DND-41 (cell line): Measurements from ENCODE around the gene SSR2.

Source experiments
- ATAC-seq: fragments of 200-7000 bp; cut with Tn5 transposase; 3 replicates; pipeline ENCODE4 v1.9.1; 2021; ENCODE audit warnings: low read depth; ENCODE audit not compliant: insufficient read depth
- DNase-seq: peaks from one replicate; pipeline ENCODE4 v3.0.0-alpha.2; 2020
- H2AFZ ChIP-seq: 2 replicates; pipeline ENCODE4 v1.6.0; 2012; ENCODE audit warnings: low read depth, low read length
- H3K27ac ChIP-seq: 2 replicates; pipeline ENCODE4 v1.5.1; 2012; ENCODE audit warnings: low read length, inconsistent platforms
- H3K27me3 ChIP-seq: fragments of 200-600 bp; sonication (generic); 2 replicates; pipeline ENCODE4 v1.6.0; 2012; ENCODE audit warnings: low read length, mild to moderate bottlenecking, inconsistent platforms; ENCODE audit not compliant: insufficient read depth, poor library complexity
- H3K36me3 ChIP-seq: 2 replicates; pipeline ENCODE4 v1.5.1; 2012; ENCODE audit warnings: low read length, inconsistent platforms; ENCODE audit not compliant: insufficient read depth
- H3K4me1 ChIP-seq: 2 replicates; pipeline ENCODE4 v1.5.1; 2012; ENCODE audit warnings: mild to moderate bottlenecking, low read length; ENCODE audit not compliant: insufficient read depth
- H3K4me2 ChIP-seq: 2 replicates; pipeline ENCODE4 v1.6.0; 2012; ENCODE audit warnings: mild to moderate bottlenecking, moderate library complexity, low read length, inconsistent platforms; ENCODE audit not compliant: insufficient read depth
- H3K4me3 ChIP-seq, 2 experiments: fragments of 200-600 bp in 1 of 2; shearing (Covaris generic) in 1 of 2; 2 replicates each; pipeline ENCODE4 v1.5.1; 2012 to 2016; ENCODE audit warnings: inconsistent platforms in 2 of 2, low read length in 2 of 2, mild to moderate bottlenecking in 2 of 2, low read depth in 1 of 2, moderate library complexity in 1 of 2
- H3K79me2 ChIP-seq: 2 replicates; pipeline ENCODE4 v1.6.0; 2012; ENCODE audit warnings: low read length, inconsistent platforms; ENCODE audit not compliant: insufficient read depth
- H3K9ac ChIP-seq: 2 replicates; pipeline ENCODE4 v1.6.0; 2012; ENCODE audit warnings: low read depth, mild to moderate bottlenecking, inconsistent platforms, low read length, moderate library complexity
- H3K9me3 ChIP-seq: 2 replicates; pipeline ENCODE4 v1.5.1; 2012; ENCODE audit warnings: low read length, moderate library complexity, mild to moderate bottlenecking, inconsistent platforms; ENCODE audit not compliant: insufficient read depth, severe bottlenecking
- H4K20me1 ChIP-seq: 2 replicates; pipeline ENCODE4 v1.6.0; 2012; ENCODE audit warnings: low read length; ENCODE audit not compliant: insufficient read depth
- EZH2 ChIP-seq: IDR thresholded peaks from 3 replicates; pipeline ENCODE4 v1.6.1; 2012; ENCODE audit warnings: borderline replicate concordance, low read depth, mild to moderate bottlenecking, moderate library complexity, low read length, inconsistent platforms; ENCODE audit not compliant: severe bottlenecking
- TF ChIP-seq, protein P1 (sequence below): IDR thresholded peaks from 2 replicates; pipeline ENCODE4 v1.5.1; 2012; ENCODE audit warnings: borderline replicate concordance, low read length, moderate library complexity, mild to moderate bottlenecking; ENCODE audit not compliant: poor library complexity, severe bottlenecking; ENCODE audit errors: extremely low read depth

The SSR2 gene

DNA sequence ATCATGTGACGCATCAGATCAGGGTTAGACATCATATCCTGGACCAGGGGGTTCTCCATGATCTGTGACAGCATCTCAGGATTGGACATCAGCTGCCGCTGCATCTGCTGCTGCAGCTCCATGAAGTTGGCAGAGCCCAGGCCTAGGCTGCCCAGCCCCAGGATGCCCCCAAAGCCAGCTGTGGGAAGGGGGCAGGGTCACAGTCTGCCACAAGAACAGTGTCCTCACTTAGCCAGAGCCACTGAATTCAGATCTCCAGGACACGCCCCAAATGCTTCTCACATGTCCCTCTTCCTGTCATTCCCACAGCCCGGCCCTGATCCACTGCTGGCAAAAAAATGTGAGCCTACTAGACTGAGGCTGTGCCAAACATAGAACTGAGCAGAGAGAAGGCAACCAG is 29.6 kb upstream of the SSR2 start:
- Histone ChIP-seq H2AFZ (no peak overlapping the region), H4K20me1 (peaks cover 12% of the 10 kb centered on the region; the same call in 1 of the 2 replicates), H3K9ac (no peak overlapping the region), H3K4me1 (peaks cover 24% of the 10 kb centered on the region), H3K27me3 (no peaks in the 10 kb centered on the region), H3K4me2 (no peak overlapping the region), H3K9me3 (no peaks in the 10 kb centered on the region), H3K79me2 (peaks cover 27% of the 10 kb centered on the region), H3K27ac (no peak overlapping the region), H3K36me3 (peaks cover 42% of the 10 kb centered on the region), H3K4me3 (no peak overlapping the region)
- TF ChIP-seq EZH2: no peak
- TF ChIP-seq, protein P1, sequence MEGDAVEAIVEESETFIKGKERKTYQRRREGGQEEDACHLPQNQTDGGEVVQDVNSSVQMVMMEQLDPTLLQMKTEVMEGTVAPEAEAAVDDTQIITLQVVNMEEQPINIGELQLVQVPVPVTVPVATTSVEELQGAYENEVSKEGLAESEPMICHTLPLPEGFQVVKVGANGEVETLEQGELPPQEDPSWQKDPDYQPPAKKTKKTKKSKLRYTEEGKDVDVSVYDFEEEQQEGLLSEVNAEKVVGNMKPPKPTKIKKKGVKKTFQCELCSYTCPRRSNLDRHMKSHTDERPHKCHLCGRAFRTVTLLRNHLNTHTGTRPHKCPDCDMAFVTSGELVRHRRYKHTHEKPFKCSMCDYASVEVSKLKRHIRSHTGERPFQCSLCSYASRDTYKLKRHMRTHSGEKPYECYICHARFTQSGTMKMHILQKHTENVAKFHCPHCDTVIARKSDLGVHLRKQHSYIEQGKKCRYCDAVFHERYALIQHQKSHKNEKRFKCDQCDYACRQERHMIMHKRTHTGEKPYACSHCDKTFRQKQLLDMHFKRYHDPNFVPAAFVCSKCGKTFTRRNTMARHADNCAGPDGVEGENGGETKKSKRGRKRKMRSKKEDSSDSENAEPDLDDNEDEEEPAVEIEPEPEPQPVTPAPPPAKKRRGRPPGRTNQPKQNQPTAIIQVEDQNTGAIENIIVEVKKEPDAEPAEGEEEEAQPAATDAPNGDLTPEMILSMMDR: no peak
- ATAC-seq: no peak
- no peak for DNase-seq

DNA sequence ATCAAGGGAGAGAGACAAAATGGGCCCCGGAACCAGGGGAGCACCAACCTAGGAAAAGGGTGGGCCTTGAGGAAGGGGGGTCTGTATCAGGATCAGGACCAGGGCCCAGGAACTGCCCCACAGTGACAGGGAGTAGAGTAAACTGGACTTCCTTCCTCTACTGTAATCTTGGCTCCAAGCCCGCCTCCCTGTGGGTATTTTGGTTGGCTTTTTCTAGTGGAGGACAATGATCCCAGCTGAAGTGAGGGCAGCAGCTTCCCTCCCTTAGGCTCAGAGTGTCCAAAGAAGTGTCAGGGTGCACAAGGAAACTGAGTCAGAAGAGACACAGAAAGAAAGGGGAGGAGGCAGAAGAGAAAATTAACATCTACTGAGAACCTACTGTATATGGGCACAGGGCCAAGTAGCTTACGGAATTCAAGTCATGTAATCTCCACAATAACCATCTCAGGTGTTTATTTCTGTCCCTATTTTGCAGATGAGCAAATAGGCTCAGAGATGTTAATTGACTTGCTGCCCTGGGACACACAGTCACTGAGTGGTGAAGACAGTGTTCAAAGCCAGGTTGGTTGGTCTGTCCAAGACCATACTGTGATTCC is 28.0 kb upstream of the SSR2 start:
- ATAC-seq (no peak), DNase-seq (no peak)
- Histone ChIP-seq H3K4me2 (no peak overlapping the region), H3K79me2 (peaks cover 20% of the 10 kb centered on the region), H3K27ac (no peak overlapping the region), H3K9ac (no peak overlapping the region), H3K4me3 (no peak overlapping the region), H3K36me3 (peaks cover 56% of the 10 kb centered on the region), H2AFZ (no peak overlapping the region), H3K9me3 (no peaks in the 10 kb centered on the region), H4K20me1 (peaks cover 12% of the 10 kb centered on the region; the same call in 1 of the 2 replicates), H3K4me1 (peaks cover 17% of the 10 kb centered on the region), H3K27me3 (no peaks in the 10 kb centered on the region)
- TF ChIP-seq, protein P1: no peak
- no peak for TF ChIP-seq EZH2

DNA sequence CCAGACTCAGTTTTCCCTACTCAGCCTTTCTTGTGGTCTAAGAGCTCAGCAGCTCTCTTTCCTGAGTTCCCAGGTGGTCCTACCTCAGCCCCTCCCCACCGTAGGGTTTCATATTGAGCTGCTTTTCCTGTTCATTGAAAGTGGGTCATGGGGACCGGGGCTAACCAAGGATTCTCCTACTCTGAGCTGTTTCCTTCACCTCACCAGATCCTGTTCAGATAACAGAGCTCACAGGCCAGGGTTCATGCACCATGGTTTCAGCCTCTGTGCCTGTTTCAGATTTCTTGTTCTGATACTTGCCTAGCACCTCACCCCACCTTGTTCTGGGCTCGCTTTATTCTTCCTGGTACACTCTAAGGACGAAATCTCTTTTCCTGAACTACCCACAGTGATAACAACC is 24.3 kb upstream of the SSR2 start:
- peaks cover 72% of the 10 kb centered on the region for H3K36me3 ChIP-seq
- TF ChIP-seq, protein P1: no peak
- no peak for TF ChIP-seq EZH2

More for the DNA sequence above, 24.3 kb upstream of the SSR2 start:
- Histone ChIP-seq H3K4me3 (no peak overlapping the region), H3K4me2 (no peak overlapping the region), H3K27me3 (no peaks in the 10 kb centered on the region), H3K79me2 (no peaks in the 10 kb centered on the region), H4K20me1 (no peaks in the 10 kb centered on the region), H3K9ac (no peak overlapping the region), H3K4me1 (no peaks in the 10 kb centered on the region), H3K27ac (no peak overlapping the region), H3K9me3 (no peaks in the 10 kb centered on the region), H2AFZ (no peak overlapping the region)
- DNase-seq: no peak
- peak; percentile 42; the same call in 1 of the 3 replicates for ATAC-seq
